ENCODE measurements around the gene PANK4.

The PANK4 gene

DNA sequence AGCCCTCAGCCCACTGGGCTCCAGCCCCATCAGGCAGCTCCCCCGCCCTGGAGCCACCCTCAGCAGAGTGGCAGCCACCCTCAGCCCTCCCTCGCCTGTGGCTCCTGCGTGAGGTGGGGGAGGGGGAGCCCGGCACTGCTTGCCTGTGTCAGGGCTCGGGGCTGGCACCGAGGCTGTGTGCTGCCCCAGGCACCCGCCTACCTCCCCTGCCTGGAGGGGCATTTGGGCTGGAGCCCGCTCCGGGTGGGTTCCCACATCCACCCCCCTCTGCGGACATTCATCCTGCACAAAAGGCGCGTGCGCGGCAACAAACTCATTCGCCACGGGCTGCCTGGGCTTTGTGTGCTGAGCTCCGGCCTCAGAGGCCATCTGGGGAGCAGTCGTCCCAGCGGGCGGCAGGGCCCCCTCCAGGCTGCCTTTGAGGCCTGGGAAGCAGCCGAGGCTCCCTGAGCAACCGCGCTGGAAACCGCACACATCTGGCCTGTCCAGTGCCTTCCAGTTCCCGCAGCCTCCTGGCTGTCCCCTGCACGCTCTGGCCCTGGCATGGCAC, 17.2 kb upstream of the PANK4 start:
- Histone ChIP-seq H3K27ac (ENCODE audit: poor library complexity, severe bottlenecking) (no peak overlapping the region), H3K9me3 (ENCODE audit: severe bottlenecking) (no peaks in the 10 kb centered on the region), H3K27me3 (ENCODE audit: insufficient read depth, poor library complexity, severe bottlenecking) (no peaks in the 10 kb centered on the region), H3K36me3 (ENCODE audit: low read depth) (no peaks in the 10 kb centered on the region), H3K4me1 (ENCODE audit: insufficient read depth, poor library complexity, severe bottlenecking) (peaks cover 5% of the 10 kb centered on the region), H3K4me3 (ENCODE audit: severe bottlenecking) (no peak overlapping the region)
- TF ChIP-seq CTCF (IDR thresholded peaks at IDR 0.05; ENCODE audit: poor library complexity, severe bottlenecking): no peak
- ATAC-seq (ENCODE audit: low read depth) (no peak), DNase-seq (ENCODE audit: low spot score) (no peak)

DNA sequence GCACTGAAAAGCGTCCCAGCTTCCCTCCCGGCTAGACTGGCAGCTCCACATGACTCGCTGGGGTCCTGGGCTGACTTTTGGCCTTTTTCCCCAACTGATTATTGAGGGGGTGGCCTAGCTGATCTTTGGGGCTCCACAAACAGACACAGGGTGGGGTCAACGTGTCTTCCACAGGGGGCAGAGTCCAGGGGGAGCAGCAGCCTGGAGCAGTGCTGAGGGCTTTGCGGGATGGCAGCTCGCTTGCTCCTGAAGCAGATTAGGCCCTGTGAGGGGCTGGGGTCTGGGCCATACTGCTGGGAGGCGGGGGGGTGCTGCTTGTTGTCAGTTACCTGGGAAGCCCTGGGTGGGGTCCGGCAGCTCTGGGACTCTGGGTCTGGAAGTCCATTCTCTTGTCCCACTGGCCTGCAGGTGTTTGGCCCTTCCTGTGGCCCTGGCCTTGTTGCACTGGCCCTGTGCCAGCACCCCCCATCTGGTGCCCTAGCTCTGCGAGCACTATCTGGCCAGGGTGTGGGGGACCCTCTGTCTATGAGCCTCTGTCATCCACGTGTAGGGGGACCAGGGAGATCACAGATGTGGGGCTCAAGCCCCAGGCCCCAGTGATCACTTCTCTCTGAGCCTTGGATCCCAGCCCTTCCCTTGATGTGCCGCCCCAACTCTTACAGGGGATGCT, 16.0 kb upstream of the PANK4 start:
- Histone ChIP-seq H3K36me3 (ENCODE audit: low read depth) (no peaks in the 10 kb centered on the region), H3K4me3 (ENCODE audit: severe bottlenecking) (no peak overlapping the region), H3K27me3 (ENCODE audit: insufficient read depth, poor library complexity, severe bottlenecking) (no peaks in the 10 kb centered on the region), H3K4me1 (ENCODE audit: insufficient read depth, poor library complexity, severe bottlenecking) (peaks cover 4% of the 10 kb centered on the region), H3K27ac (ENCODE audit: poor library complexity, severe bottlenecking) (no peak overlapping the region), H3K9me3 (ENCODE audit: severe bottlenecking) (no peaks in the 10 kb centered on the region)
- no peak for ATAC-seq (ENCODE audit: low read depth)
- no peak for DNase-seq (ENCODE audit: low spot score)
- no peak for TF ChIP-seq CTCF (IDR thresholded peaks at IDR 0.05; ENCODE audit: poor library complexity, severe bottlenecking)

DNA sequence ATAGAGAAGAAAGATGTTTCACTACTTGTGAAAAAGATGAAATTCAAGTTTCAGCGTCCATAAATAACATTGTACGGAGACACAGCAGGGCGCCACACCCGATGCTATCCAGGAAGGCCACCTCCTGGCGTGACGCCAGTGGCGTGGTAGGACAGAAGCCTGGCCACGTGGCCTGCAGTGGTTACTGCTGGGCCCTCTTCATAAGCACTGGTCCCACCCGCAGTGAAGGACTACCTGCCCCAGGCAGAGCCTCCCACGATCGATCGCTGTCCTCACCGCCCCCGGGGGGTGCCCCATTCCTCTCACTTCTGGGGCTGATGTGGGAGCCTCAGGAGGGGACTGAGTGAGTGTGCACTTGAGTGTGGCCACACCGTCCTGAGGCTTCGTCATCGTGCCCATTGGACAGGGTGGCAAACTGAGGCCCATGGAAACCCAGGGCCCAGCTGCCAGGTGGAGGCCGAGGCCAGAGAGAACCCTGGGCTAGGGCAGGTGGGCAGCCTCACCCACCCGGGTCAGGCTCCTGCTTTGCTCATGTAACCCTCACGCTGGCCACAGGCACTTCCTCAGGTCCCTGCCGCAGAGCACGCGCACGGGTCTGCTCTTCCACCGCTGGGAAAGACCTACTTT, 15.3 kb upstream of the PANK4 start:
- H3K4me1 ChIP-seq (ENCODE audit: insufficient read depth, poor library complexity, severe bottlenecking): peaks cover 9% of the 10 kb centered on the region
- no peaks in the 10 kb centered on the region for H3K27me3 ChIP-seq (ENCODE audit: insufficient read depth, poor library complexity, severe bottlenecking)
- DNase-seq (ENCODE audit: low spot score) (no peak), ATAC-seq (ENCODE audit: low read depth) (no peak)
- H3K36me3 ChIP-seq (ENCODE audit: low read depth): no peaks in the 10 kb centered on the region
- no peaks in the 10 kb centered on the region for H3K9me3 ChIP-seq (ENCODE audit: severe bottlenecking)
- no peak for TF ChIP-seq CTCF (IDR thresholded peaks at IDR 0.05; ENCODE audit: poor library complexity, severe bottlenecking)
- no peak overlapping the region for H3K4me3 ChIP-seq (ENCODE audit: severe bottlenecking)
- H3K27ac ChIP-seq (ENCODE audit: poor library complexity, severe bottlenecking): no peak overlapping the region

DNA sequence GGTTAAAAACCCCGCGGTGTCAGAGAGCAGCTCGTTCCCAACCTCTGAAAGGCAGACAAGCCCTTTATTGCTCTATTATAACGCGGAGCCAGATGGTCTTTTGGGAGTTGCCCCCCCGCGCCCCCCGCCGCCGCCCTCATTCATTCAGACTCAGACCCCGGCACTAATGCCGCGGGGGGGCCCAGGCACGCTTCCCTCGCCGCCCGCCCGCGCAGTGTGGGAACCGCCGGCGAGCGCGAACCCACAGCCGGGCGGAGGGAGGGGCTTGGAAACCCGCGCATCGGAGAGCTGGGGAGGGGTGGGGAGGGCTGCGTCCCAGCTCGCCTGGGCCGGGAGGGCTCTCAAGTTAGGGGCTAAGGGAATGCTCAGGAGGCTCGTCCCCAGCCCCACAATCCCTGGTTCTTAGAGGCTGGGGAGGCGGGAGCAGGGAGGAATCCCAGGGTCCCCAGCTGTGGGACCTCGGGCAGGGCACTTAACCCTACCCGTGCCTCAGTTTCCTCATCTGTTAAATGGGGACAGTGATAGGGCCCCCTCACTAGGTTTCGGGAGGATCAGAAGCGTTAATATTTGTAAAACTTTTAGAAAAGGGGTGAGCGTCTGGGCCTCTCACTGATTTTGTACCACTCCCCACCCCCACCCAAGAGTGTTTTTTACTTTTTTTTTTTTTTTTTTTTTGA, 14.6 kb upstream of the PANK4 start:
- Histone ChIP-seq H3K9me3 (ENCODE audit: severe bottlenecking) (no peaks in the 10 kb centered on the region), H3K36me3 (ENCODE audit: low read depth) (no peaks in the 10 kb centered on the region), H3K27ac (ENCODE audit: poor library complexity, severe bottlenecking) (no peak overlapping the region), H3K4me1 (ENCODE audit: insufficient read depth, poor library complexity, severe bottlenecking) (peaks cover 12% of the 10 kb centered on the region), H3K27me3 (ENCODE audit: insufficient read depth, poor library complexity, severe bottlenecking) (no peaks in the 10 kb centered on the region), H3K4me3 (ENCODE audit: severe bottlenecking) (no peak overlapping the region)
- no peak for DNase-seq (ENCODE audit: low spot score)
- no peak for TF ChIP-seq CTCF (IDR thresholded peaks at IDR 0.05; ENCODE audit: poor library complexity, severe bottlenecking)
- no peak for ATAC-seq (ENCODE audit: low read depth)

All from RWPE2 (cell line).